Common myeloid progenitor, CD34-positive (primary cell): ENCODE measurements around the gene NCR3LG1.

ENCODE experiments used
- CTCF ChIA-PET: fragments of 350-600 bp; sonication (Branson Sonifier 250); formaldehyde crosslinking; loops from one replicate; lab custom pipeline; 2021; ENCODE audit warnings: antibody characterized with exemption; lab: Charles Lee
- POLR2A ChIA-PET: fragments of 350-600 bp; sonication (Branson Sonifier 250); formaldehyde crosslinking; loops from one replicate; lab custom pipeline; 2021; ENCODE audit warnings: antibody characterized with exemption; lab: Charles Lee
- DNase-seq, 3 donors: peaks; one replicate each; pipeline versions ENCODE4 v3.0.0 to v3.0.0-alpha.2; 2013
- H3K27ac ChIP-seq, 2 experiments: 1 replicate in 1 of 2; 2 replicates in 1 of 2; pipeline ENCODE4 v1.7.0; 2013; ENCODE audit warnings: inconsistent platforms in 2 of 2, low read length in 2 of 2, mild to moderate bottlenecking in 2 of 2, low read depth in 1 of 2, moderate library complexity in 1 of 2; ENCODE audit not compliant: severe bottlenecking in 2 of 2, insufficient read depth in 1 of 2, poor library complexity in 1 of 2
- H3K27me3 ChIP-seq, 5 experiments: replicated peaks in 2 of 5; 1 replicate in 3 of 5; 2 replicates in 2 of 5; pipeline versions ENCODE4 v1.6.1 to v1.7.0; 2013; ENCODE audit warnings: low read length in 4 of 5, mild to moderate bottlenecking in 2 of 5, moderate library complexity in 2 of 5, inconsistent platforms in 1 of 5; ENCODE audit not compliant: insufficient read depth in 5 of 5, control insufficient read depth in 4 of 5
- H3K36me3 ChIP-seq, 4 experiments: 1 replicate in 2 of 4; 2 replicates in 2 of 4; pipeline versions ENCODE4 v1.6.1 to v1.7.0; 2013; ENCODE audit warnings: low read length in 3 of 4, control low read depth in 1 of 4, mild to moderate bottlenecking in 1 of 4; ENCODE audit not compliant: control insufficient read depth in 4 of 4, insufficient read depth in 4 of 4
- H3K4me1 ChIP-seq, 4 experiments: 1 replicate in 3 of 4; 2 replicates in 1 of 4; pipeline versions ENCODE4 v1.6.1 to v1.7.1; 2013; ENCODE audit warnings: low read length in 3 of 4, mild to moderate bottlenecking in 3 of 4, control low read depth in 1 of 4, inconsistent platforms in 1 of 4, moderate library complexity in 1 of 4; ENCODE audit not compliant: control insufficient read depth in 4 of 4, insufficient read depth in 4 of 4; ENCODE audit errors: control extremely low read depth in 1 of 4
- H3K4me3 ChIP-seq, 7 experiments: 1 replicate in 4 of 7; 2 replicates in 3 of 7; pipeline versions ENCODE4 v1.5.1 to v1.7.0; 2013; ENCODE audit warnings: mild to moderate bottlenecking in 7 of 7, low read length in 6 of 7, moderate library complexity in 6 of 7, inconsistent platforms in 2 of 7, low read depth in 2 of 7, control low read depth in 1 of 7; ENCODE audit not compliant: insufficient read depth in 4 of 7, control insufficient read depth in 1 of 7; ENCODE audit errors: extremely low read depth in 1 of 7
- H3K9me3 ChIP-seq, 5 experiments: 1 replicate in 4 of 5; 2 replicates in 1 of 5; pipeline versions ENCODE4 v1.6.1 to v1.7.1; 2013; ENCODE audit warnings: low read length in 4 of 5, mild to moderate bottlenecking in 2 of 5, inconsistent platforms in 1 of 5, low read depth in 1 of 5, moderate library complexity in 1 of 5; ENCODE audit not compliant: control insufficient read depth in 4 of 5, insufficient read depth in 2 of 5; ENCODE audit errors: control extremely low read depth in 1 of 5
- whole genome bisulfite sequencing: methylation state at CpG from one replicate; pipeline ENCODE4 v1.1.5; 2013; ENCODE audit not compliant: insufficient coverage; 5-methylcytosine and 5-hydroxymethylcytosine counted together

NCR3LG1 gene

DNA sequence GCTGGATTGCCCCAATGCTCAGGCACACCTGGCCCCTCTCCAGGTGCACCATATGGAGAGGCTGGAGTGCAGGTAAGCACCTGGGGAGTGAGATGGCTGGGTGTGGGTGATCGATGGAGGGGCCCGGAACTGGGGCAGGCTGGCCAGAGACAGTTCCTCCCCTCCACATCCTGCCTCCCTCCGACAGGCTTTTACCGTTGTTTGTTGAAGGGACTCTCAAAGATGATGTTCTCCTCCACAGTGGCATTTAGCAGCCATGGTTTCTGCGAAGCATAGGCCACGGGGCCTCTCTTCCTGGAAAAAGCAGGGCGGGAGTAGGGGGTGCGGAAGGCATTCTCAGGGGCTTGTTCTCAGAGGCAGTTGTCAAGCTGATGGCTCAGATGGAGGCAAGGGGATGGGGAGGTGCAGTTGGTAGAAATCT is 62.7 kb downstream of the NCR3LG1 start:
- Histone ChIP-seq H3K9me3 (no peaks in the 10 kb centered on the region), H3K27ac (no peak overlapping the region), H3K36me3 (no peaks in the 10 kb centered on the region), H3K4me1 (peaks cover 0 to 3% (median 0%) of the 10 kb centered on the region in 4 experiments), H3K27me3 (peaks cover 0 to 7% (median 0%) of the 10 kb centered on the region in 5 experiments), H3K4me3 (no peak overlapping the region)
- DNase-seq, result no peak
- WGBS, result 61% methylated on average over 8 of the region's 8 CpGs
- POLR2A ChIA-PET, result no interaction called here
- CTCF ChIA-PET, result interaction anchor here (0.9 to 1.5 kb wide), 2 partner anchors 32 to 96 kb away, joined by 3 read pairs; no protein-coding TSS in a partner anchor

DNA sequence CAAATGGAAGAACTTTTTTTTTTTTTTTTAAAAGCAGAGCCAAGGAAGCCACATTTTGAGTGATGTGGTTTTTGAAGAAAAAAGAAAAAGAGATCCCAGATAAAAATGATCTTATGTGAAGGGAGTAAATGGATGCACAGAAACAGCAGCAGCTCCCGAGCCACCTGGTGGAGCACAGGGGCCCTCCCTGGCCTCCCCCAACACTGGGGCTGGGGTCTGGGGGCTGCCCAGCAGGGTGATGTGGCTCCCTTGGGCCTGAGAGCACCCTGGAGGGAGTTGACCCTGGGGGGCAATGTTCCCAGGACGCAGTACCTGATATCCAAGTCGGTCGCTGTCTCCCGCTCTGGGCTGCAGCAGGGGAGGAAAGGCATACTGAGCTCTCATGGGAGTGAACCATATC is 63.4 kb downstream of the NCR3LG1 start:
- H3K27me3 ChIP-seq, result peaks cover 0 to 7% (median 0%) of the 10 kb centered on the region in 5 experiments
- no peak overlapping the region for H3K27ac ChIP-seq
- no peak overlapping the region for H3K4me3 ChIP-seq
- no peaks in the 10 kb centered on the region for H3K36me3 ChIP-seq
- POLR2A ChIA-PET, result no interaction called here
- CTCF ChIA-PET, result interaction anchor here (0.8 to 1.5 kb wide), 3 partner anchors 9 to 95 kb away, joined by 3 read pairs; no protein-coding TSS in a partner anchor
- WGBS, result 95% methylated on average over 5 of the region's 5 CpGs
- no peaks in the 10 kb centered on the region for H3K9me3 ChIP-seq
- DNase-seq, result no peak
- peaks cover 0 to 3% (median 0%) of the 10 kb centered on the region in 4 experiments for H3K4me1 ChIP-seq

DNA sequence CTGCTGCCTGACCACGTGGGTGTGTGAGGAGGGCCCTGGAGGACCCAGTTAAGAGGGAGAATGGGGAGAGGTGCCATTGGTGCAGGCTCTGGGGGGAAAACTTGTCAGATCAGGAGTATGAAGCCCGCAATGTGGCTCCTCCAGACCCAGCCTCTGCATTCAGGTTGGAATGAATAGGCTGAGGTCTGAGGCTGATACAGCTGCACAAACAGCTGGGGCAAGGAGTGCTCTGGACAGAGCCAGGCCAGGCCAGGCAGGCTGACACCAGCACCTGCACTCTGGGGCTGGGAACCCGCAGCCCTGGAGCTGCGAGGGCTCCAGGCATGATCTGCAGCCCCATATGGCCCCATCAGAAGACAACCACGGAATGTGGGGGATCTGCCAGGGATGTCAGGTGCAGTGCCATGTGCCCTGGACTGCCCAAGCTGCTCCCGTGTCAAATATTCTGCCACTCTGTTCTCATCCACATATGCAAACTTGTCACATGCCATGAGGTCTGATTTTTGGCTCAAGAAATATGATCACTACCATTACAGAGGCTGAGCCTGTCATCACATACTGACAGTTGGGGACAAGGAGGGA is 64.0 kb downstream of the NCR3LG1 start:
- 87% methylated on average over 4 of the region's 6 CpGs for WGBS
- no peaks in the 10 kb centered on the region for H3K36me3 ChIP-seq
- H3K27me3 ChIP-seq, result peaks cover 0 to 7% (median 0%) of the 10 kb centered on the region in 5 experiments
- peaks cover 0 to 3% (median 0%) of the 10 kb centered on the region in 4 experiments for H3K4me1 ChIP-seq
- H3K9me3 ChIP-seq, result no peaks in the 10 kb centered on the region
- no peak overlapping the region for H3K4me3 ChIP-seq
- CTCF ChIA-PET, result interaction anchor here (0.8 to 0.9 kb wide), 2 partner anchors 10 to 95 kb away, joined by 3 read pairs; no protein-coding TSS in a partner anchor
- H3K27ac ChIP-seq, result no peak overlapping the region
- POLR2A ChIA-PET, result no interaction called here
- no peak for DNase-seq

DNA sequence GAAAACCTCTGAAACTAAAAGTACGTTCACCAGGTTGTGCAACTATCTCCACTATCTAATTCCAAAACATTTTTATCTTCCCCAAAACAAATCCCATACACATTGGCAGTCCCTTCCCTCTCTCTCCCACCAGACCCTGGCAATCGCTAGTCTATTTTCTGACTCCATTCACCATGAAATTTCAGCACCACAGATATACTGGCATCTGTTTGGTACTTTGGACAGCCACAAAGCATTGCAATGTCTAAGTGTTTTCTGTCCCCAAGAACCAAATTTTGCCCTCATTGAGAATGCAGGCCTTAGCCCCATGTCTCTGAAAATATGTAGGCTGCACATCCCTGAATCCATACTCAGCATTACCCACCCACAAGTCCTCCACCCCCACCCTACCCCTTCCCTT is 64.9 kb downstream of the NCR3LG1 start:
- WGBS, result 92% methylated on average over 2 of the region's 2 CpGs
- Histone ChIP-seq H3K36me3 (no peaks in the 10 kb centered on the region), H3K27me3 (peaks cover 0 to 8% (median 3%) of the 10 kb centered on the region in 5 experiments), H3K27ac (no peak overlapping the region), H3K9me3 (no peaks in the 10 kb centered on the region), H3K4me1 (no peaks in the 10 kb centered on the region), H3K4me3 (no peak overlapping the region)
- ChIA-PET CTCF (no interaction called here), POLR2A (no interaction called here)
- DNase-seq, result no peak

DNA sequence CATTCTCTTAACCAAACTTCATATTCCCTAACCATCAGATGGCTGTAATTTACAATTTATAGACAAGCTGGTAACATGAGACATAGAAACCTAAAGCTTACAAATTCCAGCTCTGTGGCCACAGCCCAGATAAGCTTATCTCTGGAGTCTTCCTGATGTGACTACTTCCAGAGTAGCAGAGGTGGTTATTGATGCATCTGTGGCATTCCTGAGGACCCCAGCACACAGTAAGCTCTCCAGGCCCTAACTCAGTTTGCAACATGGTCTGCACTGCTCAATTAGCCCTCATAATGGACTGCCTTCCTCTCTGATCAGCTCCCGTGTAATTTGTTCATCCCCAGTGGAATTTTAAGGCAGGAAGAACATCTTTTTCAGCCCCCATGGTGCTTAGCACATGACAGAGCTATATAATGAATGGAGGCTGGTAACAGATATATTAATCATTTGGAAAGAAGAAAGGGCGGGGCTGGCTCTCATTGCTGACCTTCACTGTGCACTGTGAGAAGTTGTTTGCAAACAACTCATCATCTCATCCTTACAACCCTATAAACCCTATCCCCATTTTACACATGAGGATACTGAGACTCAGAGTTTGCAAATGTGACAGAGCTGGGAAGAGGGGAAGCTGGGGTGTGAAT is 67.0 kb downstream of the NCR3LG1 start:
- no peak for DNase-seq
- no CpG with 5 or more reads among the region's 2 CpGs for WGBS
- Histone ChIP-seq H3K27me3 (peaks cover 0 to 8% (median 3%) of the 10 kb centered on the region in 5 experiments), H3K36me3 (no peaks in the 10 kb centered on the region), H3K9me3 (no peaks in the 10 kb centered on the region), H3K4me3 (no peak overlapping the region), H3K27ac (no peak overlapping the region), H3K4me1 (no peaks in the 10 kb centered on the region)
- ChIA-PET CTCF (interaction anchor here (0.6 to 1.6 kb wide), 5 partner anchors 10 to 74 kb away, joined by 3 to 4 read pairs (median 3); partner anchors contain the start of gene KCNJ11), POLR2A (interaction anchor here (0.7 kb wide), 1 partner anchor 11 kb away, joined by 3 read pairs; no protein-coding TSS in a partner anchor)

DNA sequence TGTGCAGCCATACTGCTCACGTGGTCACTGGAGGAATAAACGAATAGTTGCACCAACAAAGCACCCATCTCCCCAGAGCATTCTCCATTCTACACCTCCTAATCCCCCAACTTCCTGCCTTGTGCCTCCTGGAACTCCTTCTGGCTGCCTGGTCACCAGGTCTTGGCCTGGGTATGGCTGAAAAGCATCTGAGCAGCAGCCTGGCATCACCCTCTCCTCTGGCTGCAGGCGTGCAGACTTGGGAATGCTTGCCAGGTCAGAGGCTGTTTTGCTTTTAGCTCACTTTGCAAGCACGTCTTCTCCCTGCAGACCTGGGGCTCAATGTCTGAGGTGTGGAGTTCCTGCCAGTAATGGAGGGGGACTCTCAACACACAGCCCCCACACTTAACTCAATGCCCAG is 70.2 kb downstream of the NCR3LG1 start:
- no peaks in the 10 kb centered on the region for H3K9me3 ChIP-seq
- 100% methylated on average over 3 of the region's 4 CpGs for WGBS
- no peak overlapping the region for H3K4me3 ChIP-seq
- POLR2A ChIA-PET, result no interaction called here
- peaks cover 0 to 6% (median 2%) of the 10 kb centered on the region in 4 experiments for H3K4me1 ChIP-seq
- no peaks in the 10 kb centered on the region for H3K36me3 ChIP-seq
- DNase-seq, result no peak
- CTCF ChIA-PET, result no interaction called here
- peaks cover 0 to 5% (median 3%) of the 10 kb centered on the region in 5 experiments for H3K27me3 ChIP-seq
- H3K27ac ChIP-seq, result no peak overlapping the region
